Mesodermal cell (in vitro differentiated cells): ENCODE data around the gene PDE4B.
A peak's percentile ranks its signal among the peaks of the same experiment; 100 is the strongest.

ENCODE experiments used
- H3K27ac ChIP-seq: 2 replicates; pipeline ENCODE4 v1.7.0; 2013; ENCODE audit warnings: mild to moderate bottlenecking, low read depth, low read length, moderate library complexity; ENCODE audit not compliant: severe bottlenecking
- H3K36me3 ChIP-seq: 2 replicates; pipeline ENCODE4 v1.7.1; 2013; ENCODE audit warnings: mild to moderate bottlenecking, low read length, moderate library complexity; ENCODE audit not compliant: control insufficient read depth, insufficient read depth
- H3K4me1 ChIP-seq: one replicate; pipeline ENCODE4 v1.7.1; 2013; ENCODE audit warnings: mild to moderate bottlenecking, low read length; ENCODE audit not compliant: insufficient read depth, control insufficient read depth, poor library complexity, severe bottlenecking
- H3K4me3 ChIP-seq: 2 replicates; pipeline ENCODE4 v1.7.0; 2013; ENCODE audit warnings: low read length, control low read depth, mild to moderate bottlenecking; ENCODE audit not compliant: insufficient read depth, poor library complexity, severe bottlenecking; ENCODE audit errors: extremely low read depth
- H3K9me3 ChIP-seq: 2 replicates; pipeline ENCODE4 v1.7.1; 2013; ENCODE audit warnings: mild to moderate bottlenecking, low read length, moderate library complexity; ENCODE audit not compliant: control insufficient read depth
- WGBS, 2 experiments: methylation state at CpG; one replicate each; pipeline ENCODE4 v1.1.5; 2013; ENCODE audit warnings: missing lambda C conversion rate in 2 of 2; ENCODE audit not compliant: insufficient coverage in 2 of 2; 5-methylcytosine and 5-hydroxymethylcytosine counted together

Gene PDE4B

DNA sequence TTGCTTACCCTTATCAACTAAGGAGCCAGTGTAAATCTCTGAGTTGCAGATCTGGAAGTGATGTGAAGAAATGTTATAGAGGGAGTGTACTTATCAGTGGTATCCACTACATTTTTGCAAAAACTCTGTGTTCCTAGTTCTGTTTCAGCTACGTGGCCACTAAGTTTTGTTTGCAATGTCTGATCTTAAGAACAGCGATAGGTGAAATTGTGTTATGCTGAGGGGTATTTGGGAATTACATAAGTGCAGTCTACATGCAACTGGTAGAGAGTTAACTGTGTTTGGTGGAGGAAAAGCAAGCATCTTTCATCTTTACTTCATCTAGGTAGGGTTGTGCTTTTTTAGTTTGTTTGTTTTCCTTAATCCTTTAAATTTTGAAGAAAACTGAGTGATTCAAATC lies 542.4 kb downstream of the PDE4B start:
- peaks cover 20% of the 10 kb centered on the region for H3K36me3 ChIP-seq
- H3K4me1 ChIP-seq: peaks cover 28% of the 10 kb centered on the region
- peak overlapping the region; percentile 58 for H3K4me3 ChIP-seq
- H3K27ac ChIP-seq: peak overlapping the region; percentile 46
- no peaks in the 10 kb centered on the region for H3K9me3 ChIP-seq
- WGBS, 2 experiments: 68 to 82% methylated on average over 2 of the region's 2 CpGs

DNA sequence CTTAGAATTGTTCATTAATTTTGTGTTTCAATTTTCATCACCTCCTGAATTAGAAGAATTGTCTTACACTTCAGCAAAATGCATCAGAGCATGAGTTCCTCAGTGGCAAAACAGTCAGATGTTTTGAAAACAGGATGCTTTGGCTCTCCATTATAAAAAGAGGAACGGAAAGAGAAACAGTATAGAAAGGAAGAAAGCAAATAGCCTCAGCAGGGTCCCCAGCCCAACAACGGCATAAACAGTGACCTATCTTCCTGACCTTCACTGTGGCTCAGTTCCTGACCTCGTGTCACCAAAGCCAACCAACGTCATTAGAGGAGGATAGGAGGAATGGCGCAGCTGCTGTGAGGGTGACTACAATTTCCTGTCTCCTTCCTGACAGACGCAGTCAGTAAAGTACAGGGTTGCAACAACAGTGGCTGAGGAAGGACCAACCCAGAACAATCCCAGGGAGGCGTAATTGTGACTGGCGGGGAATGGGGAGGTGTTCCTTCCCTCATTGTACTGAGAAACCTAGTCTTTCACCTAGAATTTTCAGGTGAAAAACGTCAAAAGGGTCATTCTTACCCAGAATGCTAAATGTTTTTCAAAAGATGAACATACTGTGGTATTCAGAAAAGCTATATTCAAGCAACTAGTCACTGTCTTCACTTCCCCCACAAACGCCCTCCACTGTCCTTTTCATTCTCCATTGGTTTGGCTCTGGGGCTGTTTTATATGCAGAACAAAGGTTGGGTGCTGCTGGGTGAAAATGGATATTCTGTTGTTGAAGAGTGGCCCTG lies 543.4 kb downstream of the PDE4B start:
- Histone ChIP-seq H3K36me3 (peaks cover 20% of the 10 kb centered on the region), H3K4me3 (peak overlapping the region; percentile 58), H3K9me3 (no peaks in the 10 kb centered on the region), H3K27ac (peak overlapping the region; percentile 42), H3K4me1 (peaks cover 23% of the 10 kb centered on the region)
- 54 to 57% methylated on average over 5 to 6 of the region's 10 CpGs for WGBS, 2 experiments

DNA sequence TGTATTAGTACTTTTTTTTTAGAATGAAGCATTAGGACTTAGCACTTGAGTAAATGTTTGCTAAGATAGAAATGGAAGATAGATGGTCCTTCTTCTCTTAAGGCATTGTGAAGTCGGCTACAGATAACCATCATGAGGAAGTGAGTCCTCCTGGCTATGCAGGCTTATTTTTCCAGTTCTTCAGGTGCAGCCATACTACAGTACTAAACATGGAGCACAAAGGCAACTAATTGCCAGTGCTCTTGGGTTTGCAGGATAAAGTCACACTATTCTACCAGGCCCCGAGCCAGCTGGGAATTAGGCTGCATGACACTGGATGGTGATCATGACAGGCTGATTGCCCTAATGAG lies 543.9 kb downstream of the PDE4B start:
- 86 to 100% methylated on average over 1 to 2 of the region's 2 CpGs for WGBS, 2 experiments
- Histone ChIP-seq H3K4me3 (no peak overlapping the region), H3K9me3 (no peaks in the 10 kb centered on the region), H3K27ac (peak overlapping the region; percentile 42), H3K36me3 (peaks cover 20% of the 10 kb centered on the region), H3K4me1 (peaks cover 21% of the 10 kb centered on the region)

DNA sequence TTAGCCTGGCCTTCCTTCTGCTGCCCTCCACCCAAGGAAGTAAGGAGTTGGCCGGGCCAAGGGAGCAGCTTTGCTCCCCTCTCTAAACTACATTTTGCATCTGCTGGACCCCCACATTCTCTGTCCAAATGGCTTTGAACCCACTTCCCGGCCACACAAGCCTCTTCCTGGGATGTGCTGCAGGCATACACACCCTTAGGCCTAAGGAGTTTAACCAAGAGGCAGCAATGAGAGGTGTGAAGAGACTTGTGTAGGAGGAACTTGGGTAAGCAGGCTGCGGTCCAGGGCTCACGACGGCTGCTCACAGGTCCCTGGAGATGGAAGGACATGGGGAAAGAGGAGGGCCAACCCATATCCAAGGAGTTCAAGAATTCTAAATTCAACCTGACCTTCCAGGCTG lies 544.6 kb downstream of the PDE4B start:
- H3K27ac ChIP-seq: no peak overlapping the region
- H3K4me3 ChIP-seq: no peak overlapping the region
- H3K9me3 ChIP-seq: no peaks in the 10 kb centered on the region
- peaks cover 16% of the 10 kb centered on the region for H3K4me1 ChIP-seq
- WGBS, 2 experiments: 50 to 75% methylated on average over 2 to 4 of the region's 5 CpGs
- peaks cover 20% of the 10 kb centered on the region for H3K36me3 ChIP-seq

DNA sequence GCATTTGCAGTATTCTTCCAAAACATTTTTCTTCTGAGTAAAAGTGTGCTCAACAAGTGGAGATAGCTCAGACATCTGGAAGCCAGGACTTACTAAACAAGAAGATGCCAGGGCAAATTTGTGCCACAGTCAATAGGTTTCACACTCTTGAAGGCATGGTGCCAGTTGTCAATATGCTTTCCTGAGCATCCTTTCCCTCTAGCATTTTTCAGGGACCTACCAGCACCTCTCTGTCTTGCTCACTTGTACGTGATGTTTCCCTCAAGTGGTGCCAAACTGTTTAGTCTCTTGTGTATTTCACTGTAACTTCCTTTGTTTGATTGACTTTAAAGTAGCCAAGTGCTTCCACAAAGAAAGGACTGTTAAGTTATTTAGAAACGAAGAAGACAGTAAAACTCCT lies 547.2 kb downstream of the PDE4B start:
- 90% methylated on average over 2 of the region's 2 CpGs; no CpG with 5 or more reads in 1 of the 2 experiments for WGBS, 2 experiments
- Histone ChIP-seq H3K9me3 (no peaks in the 10 kb centered on the region), H3K36me3 (peaks cover 20% of the 10 kb centered on the region), H3K27ac (no peak overlapping the region), H3K4me3 (no peak overlapping the region), H3K4me1 (peaks cover 9% of the 10 kb centered on the region)

DNA sequence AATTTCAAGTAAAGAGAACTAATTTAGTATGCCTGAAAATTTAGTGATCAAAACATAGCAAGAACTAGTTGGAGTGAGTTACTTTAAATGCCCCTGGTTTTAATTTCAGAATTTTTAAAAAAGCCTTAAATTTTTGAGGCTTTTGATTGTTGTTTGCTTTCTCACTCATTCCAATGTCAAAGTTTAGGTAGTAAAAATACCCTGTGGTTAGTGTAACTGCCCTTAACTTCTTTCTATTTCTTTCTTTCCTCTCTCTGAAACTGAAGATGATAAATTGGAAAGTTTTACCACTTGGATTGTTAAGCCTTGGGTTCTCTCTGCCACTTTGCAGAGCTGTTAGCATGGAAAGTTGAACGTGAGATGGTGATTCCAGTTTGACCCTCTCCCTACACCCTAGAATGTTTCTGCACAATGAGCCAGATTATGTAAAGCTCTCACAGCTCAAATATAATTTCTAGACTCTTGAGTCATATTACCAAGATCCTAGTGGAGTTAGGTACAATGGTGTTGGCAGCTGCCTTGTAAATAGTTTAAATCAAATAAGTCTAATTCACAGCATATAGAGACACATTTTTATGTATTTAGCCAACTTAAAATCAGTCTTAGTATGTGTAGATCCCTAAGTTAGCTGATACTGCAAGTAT lies 548.9 kb downstream of the PDE4B start:
- WGBS, 2 experiments: 100% methylated on average over 1 of the region's 1 CpG; no CpG with 5 or more reads in 1 of the 2 experiments
- H3K36me3 ChIP-seq: peaks cover 20% of the 10 kb centered on the region
- peaks cover 5% of the 10 kb centered on the region for H3K4me1 ChIP-seq
- H3K4me3 ChIP-seq: no peak overlapping the region
- H3K27ac ChIP-seq: no peak overlapping the region
- H3K9me3 ChIP-seq: no peaks in the 10 kb centered on the region

DNA sequence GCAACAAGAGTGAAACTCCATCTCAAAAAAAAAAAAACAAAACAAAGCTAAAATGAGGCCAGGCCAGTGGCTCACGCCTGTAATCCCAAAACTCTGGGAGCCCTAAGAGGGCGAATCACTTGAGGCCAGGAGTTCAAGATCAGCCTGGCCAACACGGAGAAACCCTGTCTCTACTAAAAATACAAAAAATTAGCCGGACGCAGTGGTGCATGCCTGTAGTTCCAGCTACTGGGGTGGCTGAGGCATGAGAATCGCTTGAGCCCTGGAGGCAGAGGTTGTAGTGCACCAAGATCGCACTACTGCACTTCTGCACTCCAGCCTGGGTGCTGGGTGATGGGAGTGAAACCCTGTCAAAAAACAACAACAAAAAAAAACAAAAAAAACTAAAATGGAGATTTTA lies 550.0 kb downstream of the PDE4B start:
- no peak overlapping the region for H3K27ac ChIP-seq
- WGBS, 2 experiments: 87 to 95% methylated on average over 4 of the region's 7 CpGs
- H3K4me3 ChIP-seq: no peak overlapping the region
- no peaks in the 10 kb centered on the region for H3K9me3 ChIP-seq
- peaks cover 5% of the 10 kb centered on the region for H3K4me1 ChIP-seq
- H3K36me3 ChIP-seq: peaks cover 9% of the 10 kb centered on the region

DNA sequence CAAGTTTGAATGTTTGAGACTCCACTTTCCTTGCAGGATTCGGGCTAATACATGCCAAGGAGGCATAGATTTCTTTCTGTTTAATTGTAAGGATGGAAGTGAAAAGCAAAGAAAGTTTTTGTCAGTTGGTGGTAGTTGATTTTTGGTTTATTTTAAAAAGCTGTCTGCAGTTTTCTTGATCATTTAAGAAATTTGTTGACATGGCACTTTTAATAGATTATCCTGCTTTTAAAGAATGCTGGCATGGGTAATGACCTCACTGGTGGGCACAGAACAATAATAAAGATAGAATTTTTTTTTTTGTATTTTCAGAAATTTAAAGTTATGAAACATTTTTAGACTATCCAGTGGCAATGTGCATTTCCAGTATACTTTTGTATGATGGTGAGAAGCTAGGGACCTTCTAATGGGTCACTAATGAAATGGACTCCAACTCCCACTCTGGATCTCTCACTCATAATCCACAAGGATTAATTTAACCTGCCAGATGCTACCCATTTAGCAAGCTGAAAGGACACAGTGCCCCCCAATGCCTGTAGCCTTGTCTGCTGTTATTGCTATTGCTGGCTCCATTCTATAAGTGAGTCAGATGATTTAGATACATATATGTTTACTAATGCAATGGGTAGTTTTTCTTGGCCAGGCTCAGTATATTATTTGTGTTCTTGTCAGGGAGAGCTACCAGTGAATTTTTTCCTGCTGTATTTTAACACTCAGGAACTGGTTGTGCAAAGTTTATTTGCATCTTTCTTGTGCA lies 551.1 kb downstream of the PDE4B start:
- Histone ChIP-seq H3K27ac (no peak overlapping the region), H3K36me3 (peaks cover 8% of the 10 kb centered on the region), H3K9me3 (no peaks in the 10 kb centered on the region), H3K4me1 (peaks cover 5% of the 10 kb centered on the region), H3K4me3 (no peak overlapping the region)
- WGBS, 2 experiments: 100% methylated on average over 1 of the region's 1 CpG

DNA sequence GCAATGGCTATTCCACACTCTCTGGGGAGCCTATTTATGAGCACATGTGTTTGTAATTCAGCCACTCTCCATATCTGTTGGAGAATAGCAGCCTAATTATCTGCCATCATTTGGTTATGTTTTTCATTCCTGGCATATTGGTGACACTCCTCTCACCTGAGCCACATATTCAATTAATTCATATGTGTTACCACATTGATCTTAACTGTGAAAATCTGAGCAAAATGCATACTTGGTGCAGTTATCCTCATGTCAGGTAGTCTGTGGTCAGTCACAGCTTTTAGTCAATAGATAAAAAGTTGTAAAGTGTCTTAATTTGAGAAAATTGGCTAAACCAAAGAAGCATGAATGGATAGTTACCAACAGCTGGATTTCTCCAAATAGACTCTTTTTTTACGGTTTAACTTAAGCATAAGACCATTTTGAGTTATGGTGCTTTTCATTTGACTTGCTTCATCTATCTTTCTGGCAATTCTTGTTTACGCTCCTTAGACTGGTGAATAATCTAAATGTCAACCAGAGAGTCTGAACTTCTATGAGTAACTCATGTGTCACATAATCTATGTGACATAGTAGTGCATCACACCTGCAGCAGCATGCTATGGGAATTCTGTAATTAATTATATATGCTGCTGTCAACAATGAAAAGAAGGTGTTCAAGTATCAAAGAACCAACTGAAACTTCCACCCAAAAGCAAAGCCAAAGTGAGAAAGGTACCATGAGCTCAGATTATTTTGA lies 553.5 kb downstream of the PDE4B start:
- Histone ChIP-seq H3K27ac (no peak overlapping the region), H3K36me3 (peaks cover 8% of the 10 kb centered on the region), H3K4me1 (peaks cover 19% of the 10 kb centered on the region), H3K9me3 (no peaks in the 10 kb centered on the region), H3K4me3 (no peak overlapping the region)
- WGBS, 2 experiments: 88 to 100% methylated on average over 1 of the region's 2 CpGs

DNA sequence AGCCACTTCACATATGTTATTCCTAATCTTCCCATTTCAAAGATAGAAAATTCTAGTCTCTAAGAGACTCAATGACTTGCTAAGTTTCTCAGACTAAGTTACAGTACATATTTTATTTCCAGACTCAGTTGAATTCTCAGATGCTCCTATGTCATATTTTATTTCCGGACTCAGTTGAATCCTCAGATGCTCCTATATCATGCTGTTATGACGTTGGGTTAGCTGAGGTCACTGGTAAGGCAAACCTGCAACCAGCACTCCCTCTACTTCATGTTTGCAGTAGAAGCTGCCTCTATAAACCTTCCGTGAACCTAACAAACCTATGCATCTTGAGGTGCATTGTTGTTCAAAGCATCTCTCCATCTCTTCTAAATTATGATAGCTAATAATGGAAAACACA lies 554.2 kb downstream of the PDE4B start:
- H3K36me3 ChIP-seq: peaks cover 8% of the 10 kb centered on the region
- H3K4me1 ChIP-seq: peaks cover 24% of the 10 kb centered on the region
- no peak overlapping the region for H3K4me3 ChIP-seq
- H3K9me3 ChIP-seq: no peaks in the 10 kb centered on the region
- no peak overlapping the region for H3K27ac ChIP-seq
- WGBS, 2 experiments: 86 to 95% methylated on average over 2 to 3 of the region's 3 CpGs
